GM21723 (cell line): Measurements from ENCODE around the gene ITPRIPL2.
A peak's percentile ranks its signal among the peaks of the same experiment; 100 is the strongest.

Experiments used
- ATAC-seq: cut with Tn5 transposase; IDR thresholded peaks from one replicate; pipeline ENCODE4 v1.9.1; 2021; ENCODE audit warnings: mild to moderate bottlenecking, moderate library complexity; ENCODE audit not compliant: unreplicated experiment

The ITPRIPL2 gene

GRCh38 chr16:19118938-19119431 is 5.2 kb downstream of the ITPRIPL2 start:
- no peak for ATAC-seq

- no peak for ATAC-seq
Observed at GRCh38 chr16:19119564-19119963, 5.8 kb downstream of the ITPRIPL2 start.

GRCh38 chr16:19123535-19124178 is 9.9 kb downstream of the ITPRIPL2 start:
- ATAC-seq = no peak

- ATAC-seq = no peak
Observed at GRCh38 chr16:19126300-19126699, 12.5 kb downstream of the ITPRIPL2 start.

- peak; percentile 30 for ATAC-seq
Observed at GRCh38 chr16:19127205-19127604, 13.4 kb downstream of the ITPRIPL2 start.

- ATAC-seq = peak; percentile 54
Observed at GRCh38 chr16:19127674-19128131, 13.9 kb downstream of the ITPRIPL2 start.

GRCh38 chr16:19128454-19129200 is 14.9 kb downstream of the ITPRIPL2 start:
- no peak for ATAC-seq

- ATAC-seq = no peak
Observed at GRCh38 chr16:19130385-19130784, 16.6 kb downstream of the ITPRIPL2 start.

GRCh38 chr16:19130852-19131824 is 17.4 kb downstream of the ITPRIPL2 start:
- no peak for ATAC-seq

- ATAC-seq = no peak
Observed at GRCh38 chr16:19131825-19132218, 18.1 kb downstream of the ITPRIPL2 start.

- no peak for ATAC-seq
Observed at GRCh38 chr16:19132255-19132654, 18.5 kb downstream of the ITPRIPL2 start.

GRCh38 chr16:19132898-19133297 is 19.1 kb downstream of the ITPRIPL2 start:
- ATAC-seq = no peak

- ATAC-seq = no peak
Observed at GRCh38 chr16:19133600-19133999, 19.8 kb downstream of the ITPRIPL2 start.

- ATAC-seq = no peak
Observed at GRCh38 chr16:19135201-19135842, 21.6 kb downstream of the ITPRIPL2 start.

- ATAC-seq = no peak
Observed at GRCh38 chr16:19135896-19136438, 22.2 kb downstream of the ITPRIPL2 start.

GRCh38 chr16:19136549-19137196 is 22.9 kb downstream of the ITPRIPL2 start:
- no peak for ATAC-seq

GRCh38 chr16:19137201-19138128 is 23.7 kb downstream of the ITPRIPL2 start:
- ATAC-seq = no peak

- ATAC-seq = no peak
Observed at GRCh38 chr16:19138601-19139000, 24.8 kb downstream of the ITPRIPL2 start.
